ENCODE measurements around the gene DHX15.
"Not testable (repeated sequence)": the region's sequence is repeated elsewhere in the genome, so short reads cannot be mapped to it uniquely, and the experiment has no call there.

Gene DHX15

DNA sequence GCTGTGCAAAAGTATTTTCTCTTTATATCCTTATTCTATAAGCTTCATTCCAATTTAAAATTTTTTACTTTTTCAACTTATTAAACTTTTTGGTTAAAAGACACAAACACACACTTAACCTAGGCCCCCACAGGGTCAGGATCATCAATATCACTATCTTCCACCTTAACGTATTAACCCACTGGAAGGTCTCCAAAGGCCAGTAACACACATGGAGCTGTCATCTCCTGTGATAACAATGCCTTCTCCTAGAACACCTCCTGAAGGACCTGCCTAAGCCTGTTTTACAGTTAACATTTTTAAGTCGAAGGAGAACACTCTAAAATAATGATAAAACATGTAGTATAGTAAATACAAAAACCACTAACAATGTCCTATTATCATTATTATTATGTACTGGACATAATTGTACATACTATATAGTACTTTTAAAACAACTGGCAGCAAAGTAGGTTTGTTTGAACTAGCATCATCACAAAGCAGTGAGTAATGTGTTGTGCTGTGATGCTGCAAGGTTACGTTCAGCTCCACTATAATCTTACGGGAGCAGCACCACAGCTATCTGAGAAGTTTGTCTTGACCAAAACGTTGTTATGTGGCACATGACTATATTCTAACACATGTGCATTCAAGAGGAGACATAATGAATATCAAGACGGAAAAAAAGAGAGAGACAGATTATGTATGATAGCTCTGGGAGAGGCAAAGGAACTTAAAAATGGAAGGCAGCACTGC lies 33.7 kb downstream of the DHX15 start:
- FAIRE-seq (no peak), DNase-seq (ENCODE audit: insufficient read length, low spot score) (no peak)

DNA sequence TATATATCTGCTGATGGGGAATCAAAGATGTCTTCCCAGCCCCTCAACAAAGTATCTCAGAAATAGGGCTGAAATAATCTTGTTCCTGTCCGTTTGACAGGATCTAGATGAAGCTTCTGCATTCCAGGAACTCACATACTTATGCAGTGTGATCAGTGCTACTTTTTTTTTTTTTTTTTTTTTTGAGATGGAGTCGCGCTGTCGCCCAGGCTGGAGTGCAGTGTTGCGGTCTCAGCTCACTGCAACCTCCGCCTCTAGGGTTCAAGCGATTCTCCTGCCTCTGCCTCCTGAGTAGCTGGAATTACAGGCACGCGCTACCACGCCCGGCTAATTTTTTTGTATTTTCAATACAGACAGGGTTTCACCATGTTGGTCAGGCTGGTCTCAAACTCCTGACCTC lies 36.4 kb downstream of the DHX15 start:
- DNase-seq (ENCODE audit: insufficient read length, low spot score) (no peak), FAIRE-seq (no peak)

DNA sequence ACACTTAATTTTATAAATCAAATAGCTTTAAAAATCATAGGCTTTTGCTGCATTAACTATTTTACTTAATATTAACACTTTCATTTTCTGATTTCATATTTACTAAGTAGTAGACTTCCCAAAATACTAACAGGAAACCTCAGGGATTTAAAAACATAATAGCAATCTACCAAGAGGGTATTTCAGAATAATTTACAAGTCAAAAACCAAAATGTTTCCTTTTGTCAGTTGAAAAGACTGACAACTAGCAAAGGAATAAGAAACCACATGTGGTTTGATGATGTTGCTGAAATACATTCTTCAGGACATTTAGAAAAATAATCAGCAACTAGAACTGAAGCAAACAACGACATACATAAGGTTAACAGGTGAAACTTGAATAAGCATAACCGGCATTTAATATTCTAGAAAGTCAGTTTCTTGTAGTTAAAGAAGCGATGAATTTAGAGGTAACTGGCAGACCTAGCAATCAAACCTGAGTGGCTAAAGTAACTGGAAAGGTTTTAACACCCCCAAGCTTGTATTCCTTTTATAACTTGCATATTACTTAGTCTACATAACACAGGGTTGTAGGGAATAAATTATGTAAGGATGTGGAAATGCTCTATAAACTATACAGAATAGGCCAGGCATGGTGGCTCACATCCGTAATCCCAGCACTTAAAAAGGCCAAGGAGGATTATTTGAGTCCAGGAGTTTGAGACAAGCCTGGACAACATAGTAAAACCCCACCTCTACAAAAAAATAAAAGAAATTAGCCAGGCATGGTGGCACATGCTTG lies 40.0 kb downstream of the DHX15 start:
- DNase-seq (ENCODE audit: insufficient read length, low spot score) (no peak), FAIRE-seq (no peak)

- FAIRE-seq = peak; percentile 21
- no peak for DNase-seq (ENCODE audit: insufficient read length, low spot score)
Measured at GRCh38 chr4:24537025-24537424, 47.3 kb downstream of the DHX15 start.

- no peak for FAIRE-seq
- DNase-seq (ENCODE audit: insufficient read length, low spot score) = no peak
Measured at GRCh38 chr4:24535399-24535798, 49.0 kb downstream of the DHX15 start.

GRCh38 chr4:24533364-24533763 lies 51.0 kb downstream of the DHX15 start:
- FAIRE-seq (no peak), DNase-seq (ENCODE audit: insufficient read length, low spot score) (no peak)

GRCh38 chr4:24529555-24529954 lies 54.8 kb downstream of the DHX15 start:
- FAIRE-seq (no peak), DNase-seq (ENCODE audit: insufficient read length, low spot score) (no peak)

DNA sequence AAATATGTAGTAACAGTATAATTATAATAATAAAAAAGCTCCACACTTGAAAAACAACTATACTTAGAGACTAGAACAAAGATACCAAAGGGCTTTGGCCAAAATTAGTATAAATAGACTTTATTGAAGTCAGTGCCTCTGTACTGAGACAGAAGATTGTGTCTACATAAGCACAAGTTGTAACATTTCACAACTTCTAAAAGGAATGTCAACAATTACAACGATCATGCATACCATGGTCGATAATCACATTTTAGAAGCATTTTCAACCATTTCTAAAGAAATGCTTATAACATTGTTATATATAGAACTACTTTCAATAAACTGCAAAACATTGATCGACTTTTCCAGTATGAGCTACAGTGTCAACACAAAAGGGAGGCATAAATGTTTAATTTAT lies 57.0 kb downstream of the DHX15 start:
- FAIRE-seq (no peak), DNase-seq (ENCODE audit: insufficient read length, low spot score) (no peak)

DNA sequence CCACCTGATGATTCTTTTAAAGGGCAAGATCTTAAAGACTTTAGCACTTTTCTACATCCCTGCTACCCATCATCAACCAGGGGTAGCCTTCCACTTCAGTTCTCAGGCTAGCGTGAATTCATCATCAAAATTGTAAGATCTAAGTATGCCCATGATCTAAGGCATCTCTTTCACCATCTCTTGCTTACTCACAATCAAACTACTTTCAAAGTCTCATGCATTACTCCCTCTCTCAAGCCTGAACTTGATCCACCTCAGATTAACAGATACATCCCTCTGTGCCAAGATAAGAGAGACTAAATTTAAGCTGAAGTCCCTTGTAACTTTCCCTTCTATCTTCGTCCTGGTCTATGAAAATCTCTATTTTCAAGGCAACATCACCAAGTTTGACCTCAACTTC lies 62.8 kb downstream of the DHX15 start:
- no peak for FAIRE-seq
- no peak for DNase-seq (ENCODE audit: insufficient read length, low spot score)

DNA sequence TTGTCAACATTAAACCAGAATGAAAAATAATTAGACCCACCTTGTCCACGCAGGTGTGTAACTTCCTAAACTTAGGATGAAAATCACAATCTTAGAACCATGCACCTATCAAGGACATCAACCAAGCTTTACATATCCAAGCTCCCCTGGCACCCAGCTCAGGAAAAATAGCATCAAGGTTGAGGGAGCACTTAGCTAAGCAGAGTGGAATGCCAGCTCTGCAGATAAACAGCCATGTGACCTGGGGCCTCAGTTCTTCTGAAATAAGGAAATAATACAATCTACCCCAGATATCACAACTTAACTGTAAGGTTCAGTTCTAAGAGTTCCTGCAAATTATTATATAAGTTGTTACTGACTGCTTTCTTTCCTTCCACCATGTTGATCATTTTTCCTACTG lies 64.7 kb downstream of the DHX15 start:
- DNase-seq (ENCODE audit: insufficient read length, low spot score) (no peak), FAIRE-seq (no peak)

GRCh38 chr4:24517676-24518075 lies 66.7 kb downstream of the DHX15 start:
- no peak for FAIRE-seq
- DNase-seq (ENCODE audit: insufficient read length, low spot score) = no peak

DNA sequence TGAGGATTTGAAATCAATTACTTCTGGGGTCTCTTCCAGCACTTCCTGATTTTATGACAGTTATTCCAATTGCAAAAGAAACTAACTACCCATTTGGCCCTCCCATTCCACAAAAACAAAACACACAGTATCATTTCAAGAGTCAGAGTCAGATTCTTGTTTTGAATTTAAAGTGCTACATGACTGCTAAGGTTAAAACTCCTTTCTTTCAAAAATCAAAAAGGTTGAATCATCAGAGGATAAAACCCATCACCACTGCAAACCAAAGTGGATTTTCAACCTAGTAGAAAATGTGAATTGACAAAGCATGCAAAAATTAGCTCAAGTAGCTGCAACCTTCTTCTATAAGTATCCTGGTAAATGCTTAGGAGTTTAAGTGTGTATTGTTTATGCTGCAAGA lies 67.4 kb downstream of the DHX15 start:
- FAIRE-seq (no peak), DNase-seq (ENCODE audit: insufficient read length, low spot score) (no peak)

GRCh38 chr4:24515698-24516097 lies 68.7 kb downstream of the DHX15 start:
- no peak for FAIRE-seq
- DNase-seq (ENCODE audit: insufficient read length, low spot score) = no peak

DNA sequence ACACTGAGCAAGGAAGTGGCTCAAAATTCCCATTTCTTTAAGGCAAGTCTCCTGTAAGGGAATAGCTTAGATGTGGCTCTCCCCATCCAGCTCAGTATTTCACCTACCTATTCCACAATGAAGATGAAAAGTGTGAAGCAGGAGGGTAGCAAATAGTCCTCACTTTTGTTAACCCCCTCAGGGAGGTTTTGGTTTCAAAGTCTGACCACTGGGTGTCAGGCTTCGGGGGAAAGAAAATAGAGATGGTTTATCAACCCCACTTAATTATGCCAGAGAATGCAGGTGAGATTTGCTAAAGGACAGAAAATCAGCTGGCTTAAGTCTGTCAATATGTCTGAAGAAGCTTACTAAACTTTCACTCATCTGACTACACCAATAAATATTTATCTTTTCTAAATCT lies 69.5 kb downstream of the DHX15 start:
- FAIRE-seq = no peak
- DNase-seq (ENCODE audit: insufficient read length, low spot score) = no peak

- FAIRE-seq (no peak), DNase-seq (ENCODE audit: insufficient read length, low spot score) (no peak)
Measured at GRCh38 chr4:24513718-24514117, 70.6 kb downstream of the DHX15 start.

DNA sequence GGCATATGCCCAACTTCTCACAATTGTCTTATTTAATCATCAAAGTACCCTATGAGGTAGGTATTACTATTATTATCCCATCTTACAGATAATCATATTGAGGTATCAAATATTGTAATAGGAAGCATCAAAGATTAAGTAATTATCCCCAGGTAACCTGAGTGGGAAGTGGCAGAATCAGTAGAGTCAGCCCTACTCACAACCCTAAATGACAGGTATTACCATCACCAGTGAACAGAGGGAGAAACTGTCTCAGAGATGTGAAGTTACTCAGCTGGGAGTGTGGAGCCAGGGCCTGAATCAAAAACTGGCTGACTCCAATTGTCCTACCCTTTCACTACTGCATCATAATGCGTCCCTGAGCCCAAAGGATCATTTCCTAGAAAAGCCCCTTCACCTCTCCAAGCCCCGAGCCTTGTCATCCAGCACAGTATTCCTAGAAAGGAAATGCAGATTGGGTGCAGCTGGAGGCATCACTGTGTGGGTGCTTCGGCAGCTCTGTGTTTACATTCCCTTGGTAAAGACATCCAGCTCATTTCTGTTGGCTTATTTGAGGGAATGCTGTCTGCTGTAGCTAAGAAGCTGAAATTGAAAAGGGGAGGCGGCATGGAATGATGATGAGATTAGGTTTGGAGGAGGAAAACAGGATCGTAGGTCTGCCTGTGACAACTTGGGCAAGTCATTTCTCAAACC lies 72.8 kb downstream of the DHX15 start:
- no peak for FAIRE-seq
- no peak for DNase-seq (ENCODE audit: insufficient read length, low spot score)

DNA sequence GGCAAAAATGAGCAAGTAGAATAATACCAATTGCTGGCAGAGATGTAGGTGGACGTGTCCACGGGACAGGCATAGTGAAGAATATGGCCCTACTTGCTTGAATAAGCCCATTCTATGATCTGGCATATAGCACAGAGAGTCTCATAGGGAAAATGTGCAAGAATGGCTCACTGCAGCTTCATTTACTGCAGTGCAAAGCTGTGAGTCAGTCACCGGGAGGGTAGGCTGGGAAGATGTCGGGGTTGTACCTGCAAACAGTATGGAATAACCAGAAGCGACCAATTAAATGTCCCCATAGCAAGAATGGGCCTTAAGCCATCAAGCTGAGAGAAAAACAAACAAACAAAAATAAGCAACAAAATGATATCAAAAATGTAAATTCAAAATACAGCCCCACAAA lies 74.3 kb downstream of the DHX15 start:
- DNase-seq (ENCODE audit: insufficient read length, low spot score) (no peak), FAIRE-seq (no peak)

DNA sequence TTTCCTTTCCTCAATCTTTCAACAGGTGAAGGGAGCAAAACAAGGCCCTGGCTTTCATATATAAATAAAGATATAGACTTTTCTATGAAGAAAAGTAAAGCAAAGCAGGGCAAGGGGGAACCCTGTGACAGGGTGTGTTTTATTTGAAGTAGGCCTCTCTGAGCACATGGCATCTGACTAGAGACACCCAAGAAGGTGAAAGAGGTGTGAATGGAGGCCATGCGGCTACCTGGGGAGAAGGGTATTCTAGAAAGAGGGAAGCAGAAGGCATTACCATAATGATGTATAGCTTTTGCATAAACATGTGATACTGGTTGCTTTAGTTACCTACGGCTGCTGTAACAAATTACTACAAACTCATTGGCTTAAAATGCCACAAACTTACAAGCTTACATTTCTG lies 75.8 kb downstream of the DHX15 start:
- no peak for FAIRE-seq
- no peak for DNase-seq (ENCODE audit: insufficient read length, low spot score)

GRCh38 chr4:24507439-24507838 lies 76.9 kb downstream of the DHX15 start:
- FAIRE-seq = no peak
- DNase-seq (ENCODE audit: insufficient read length, low spot score) = no peak

DNA sequence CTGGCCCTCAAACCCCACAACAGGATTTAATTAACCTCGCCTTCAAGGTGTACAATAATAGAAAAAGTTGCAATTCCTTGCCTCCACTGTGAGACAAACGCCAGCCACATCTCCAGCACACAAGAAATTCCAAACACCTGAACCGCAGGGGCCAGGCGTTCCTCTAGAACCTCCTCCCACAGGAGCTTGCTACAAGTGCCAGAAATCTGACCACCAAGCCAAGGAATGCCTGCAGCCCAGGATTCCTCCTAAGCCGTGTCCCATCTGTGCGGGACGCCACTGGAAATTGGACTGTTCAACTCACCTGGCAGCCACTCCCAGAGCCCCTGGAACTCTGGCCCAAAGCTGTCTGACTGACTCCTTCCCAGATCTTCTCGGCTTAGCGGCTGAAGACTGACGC lies 81.3 kb downstream of the DHX15 start:
- FAIRE-seq; DNase-seq (ENCODE audit: insufficient read length, low spot score): not testable (repeated sequence)

- DNase-seq (ENCODE audit: insufficient read length, low spot score) = no peak
- FAIRE-seq = no peak
Measured at GRCh38 chr4:24497221-24497620, 87.1 kb downstream of the DHX15 start.

- no peak for DNase-seq (ENCODE audit: insufficient read length, low spot score)
- no peak for FAIRE-seq
Measured at GRCh38 chr4:24496597-24496996, 87.8 kb downstream of the DHX15 start.
